ENCODE results near the gene PLP2.
A peak's percentile ranks its signal among the peaks of the same experiment; 100 is the strongest.
"Not testable (repeated sequence)": the region's sequence is repeated elsewhere in the genome, so short reads cannot be mapped to it uniquely, and the experiment has no call there.

The PLP2 gene

GRCh38 chrX:49171752-49172279 lies at the start of gene PLP2:
Gene PLP2, plus strand, starts transcription at chrX:49171898. Its CDS starts 103 bp downstream, at chrX:49172001.
- peak; percentile 49 to 72 for DNase-seq (ENCODE audit: low read depth in 2 of 2)

- no peak for DNase-seq (ENCODE audit: low read depth in 2 of 2)
Measured at GRCh38 chrX:49122499-49122898, 49.2 kb upstream of the PLP2 start.

- DNase-seq (ENCODE audit: low read depth in 2 of 2) = not testable (repeated sequence)
Measured at GRCh38 chrX:49127742-49128258, 43.9 kb upstream of the PLP2 start.

- DNase-seq (ENCODE audit: low read depth in 2 of 2) = no peak
Measured at GRCh38 chrX:49129427-49129826, 42.3 kb upstream of the PLP2 start.

- not testable (repeated sequence) for DNase-seq (ENCODE audit: low read depth in 2 of 2)
Measured at GRCh38 chrX:49132275-49132674, 39.4 kb upstream of the PLP2 start.

- DNase-seq (ENCODE audit: low read depth in 2 of 2) = no peak
Measured at GRCh38 chrX:49133759-49134158, 37.9 kb upstream of the PLP2 start.

- DNase-seq (ENCODE audit: low read depth in 2 of 2) = no peak
Measured at GRCh38 chrX:49137492-49137891, 34.2 kb upstream of the PLP2 start.

- DNase-seq (ENCODE audit: low read depth in 2 of 2) = no peak
Measured at GRCh38 chrX:49139713-49140112, 32.0 kb upstream of the PLP2 start.

GRCh38 chrX:49142264-49142663 lies 29.4 kb upstream of the PLP2 start:
- DNase-seq (ENCODE audit: low read depth in 2 of 2) = not testable (repeated sequence)

GRCh38 chrX:49143154-49143553 lies 28.5 kb upstream of the PLP2 start:
- not testable (repeated sequence) for DNase-seq (ENCODE audit: low read depth in 2 of 2)

- no peak for DNase-seq (ENCODE audit: low read depth in 2 of 2)
Measured at GRCh38 chrX:49147282-49147681, 24.4 kb upstream of the PLP2 start.

GRCh38 chrX:49147936-49148335 lies 23.8 kb upstream of the PLP2 start:
- no peak for DNase-seq (ENCODE audit: low read depth in 2 of 2)

- not testable (repeated sequence) for DNase-seq (ENCODE audit: low read depth in 2 of 2)
Measured at GRCh38 chrX:49148390-49149100, 23.2 kb upstream of the PLP2 start.

- not testable (repeated sequence) for DNase-seq (ENCODE audit: low read depth in 2 of 2)
Measured at GRCh38 chrX:49149291-49149690, 22.4 kb upstream of the PLP2 start.

GRCh38 chrX:49153467-49153866 lies 18.2 kb upstream of the PLP2 start:
- DNase-seq (ENCODE audit: low read depth in 2 of 2) = no peak

GRCh38 chrX:49155243-49155899 lies 16.3 kb upstream of the PLP2 start:
- no peak for DNase-seq (ENCODE audit: low read depth in 2 of 2)

GRCh38 chrX:49155900-49156837 lies 15.5 kb upstream of the PLP2 start:
- peak; percentile 69 to 78 for DNase-seq (ENCODE audit: low read depth in 2 of 2)

GRCh38 chrX:49157194-49157593 lies 14.5 kb upstream of the PLP2 start:
- no peak for DNase-seq (ENCODE audit: low read depth in 2 of 2)

- DNase-seq (ENCODE audit: low read depth in 2 of 2) = no peak
Measured at GRCh38 chrX:49160908-49161307, 10.8 kb upstream of the PLP2 start.

GRCh38 chrX:49161632-49162031 lies 10.1 kb upstream of the PLP2 start:
- DNase-seq (ENCODE audit: low read depth in 2 of 2) = no peak

GRCh38 chrX:49162620-49163019 lies 9.1 kb upstream of the PLP2 start, which contains the start of gene MAGIX:
Gene MAGIX, plus strand, starts transcription at chrX:49162758. Its CDS starts 132 bp downstream, at chrX:49162890.
- DNase-seq (ENCODE audit: low read depth in 2 of 2) = no peak
